CD14-positive monocyte (primary cell): ENCODE measurements around the gene GINS2. TPM values are rescaled to one million over a fixed set of nuclear protein-coding genes. Genes with fewer than 3 reads are reported as not detected.

Experiments used
- DNase-seq, 3 donors: peaks; one replicate each; pipeline ENCODE4 v3.0.0-alpha.2; 2011 to 2022
- H2AFZ ChIP-seq: 2 replicates; pipeline ENCODE4 v1.6.0; 2012; ENCODE audit warnings: mild to moderate bottlenecking, low read depth, low read length, inconsistent platforms; ENCODE audit not compliant: insufficient read depth, poor library complexity, severe bottlenecking
- H3K27ac ChIP-seq, 2 donors: 1 replicate in 1 of 2; 2 replicates in 1 of 2; pipeline ENCODE4 v1.5.1; 2012 to 2013; ENCODE audit warnings: low read length in 2 of 2, control low read depth in 1 of 2, inconsistent platforms in 1 of 2, low read depth in 1 of 2, mild to moderate bottlenecking in 1 of 2
- H3K27me3 ChIP-seq, 2 donors: one replicate each; pipeline versions ENCODE4 v1.6.0 to v1.6.1; 2011 to 2013; ENCODE audit warnings: low read length in 2 of 2; ENCODE audit not compliant: control insufficient read depth in 2 of 2, insufficient read depth in 2 of 2
- H3K36me3 ChIP-seq, 2 donors: replicated peaks in 1 of 2; 1 replicate in 1 of 2; 2 replicates in 1 of 2; pipeline versions ENCODE4 v1.5.1 to v1.6.1; 2012 to 2013; ENCODE audit warnings: low read length in 2 of 2, control low read depth in 1 of 2, inconsistent platforms in 1 of 2, mild to moderate bottlenecking in 1 of 2; ENCODE audit not compliant: insufficient read depth in 2 of 2, control insufficient read depth in 1 of 2
- H3K4me1 ChIP-seq, 2 donors: 1 replicate in 1 of 2; 2 replicates in 1 of 2; pipeline versions ENCODE4 v1.5.1 to v1.6.1; 2012 to 2013; ENCODE audit warnings: low read length in 2 of 2, control low read depth in 1 of 2, inconsistent platforms in 1 of 2, mild to moderate bottlenecking in 1 of 2, moderate library complexity in 1 of 2; ENCODE audit not compliant: insufficient read depth in 2 of 2, control insufficient read depth in 1 of 2
- H3K4me2 ChIP-seq: replicated peaks from 2 replicates; pipeline ENCODE3; 2012; ENCODE audit warnings: low read length, moderate library complexity, mild to moderate bottlenecking; ENCODE audit not compliant: poor library complexity, severe bottlenecking; ENCODE audit errors: extremely low read depth
- H3K4me3 ChIP-seq, 3 experiments: fragments of 200-600 bp in 1 of 3; sonication (generic) in 1 of 3; replicated peaks in 1 of 3; 1 replicate in 2 of 3; 2 replicates in 1 of 3; pipeline ENCODE4 v1.5.1; 2011 to 2013; ENCODE audit warnings: low read length in 3 of 3, mild to moderate bottlenecking in 3 of 3, control low read depth in 2 of 3, low read depth in 2 of 3, inconsistent platforms in 1 of 3, moderate library complexity in 1 of 3
- H3K79me2 ChIP-seq: 2 replicates; pipeline ENCODE4 v1.6.0; 2012; ENCODE audit warnings: mild to moderate bottlenecking, control low read depth, inconsistent platforms, low read length, moderate library complexity; ENCODE audit not compliant: insufficient read depth
- H3K9ac ChIP-seq: 2 replicates; pipeline ENCODE4 v1.6.0; 2017; ENCODE audit warnings: low read length, mild to moderate bottlenecking; ENCODE audit not compliant: insufficient read depth, poor library complexity, severe bottlenecking
- H3K9me3 ChIP-seq, 2 donors: replicated peaks in 1 of 2; 1 replicate in 1 of 2; 2 replicates in 1 of 2; pipeline versions ENCODE4 v1.5.1 to v1.6.1; 2012 to 2013; ENCODE audit warnings: low read length in 2 of 2, control low read depth in 1 of 2; ENCODE audit not compliant: control insufficient read depth in 1 of 2, insufficient read depth in 1 of 2
- H4K20me1 ChIP-seq: 2 replicates; pipeline ENCODE4 v1.6.0; 2012; ENCODE audit warnings: mild to moderate bottlenecking, low read length, control low read depth, moderate library complexity; ENCODE audit not compliant: insufficient read depth
- H3K27ac Mint-ChIP-seq, 7 donors: one replicate each; pipeline ENCODE4 v1.8.0; 2020; ENCODE audit warnings: mild to moderate bottlenecking in 7 of 7, mixed read lengths in 7 of 7, moderate library complexity in 6 of 7, inconsistent platforms in 2 of 7
- H3K27me3 Mint-ChIP-seq, 3 donors: one replicate each; pipeline ENCODE4 v1.8.0; 2021 to 2022; ENCODE audit warnings: low read depth in 3 of 3, mild to moderate bottlenecking in 3 of 3, mixed read lengths in 3 of 3, moderate library complexity in 3 of 3, inconsistent platforms in 1 of 3
- H3K36me3 Mint-ChIP-seq, 2 donors: one replicate each; pipeline ENCODE4 v1.8.0; 2020; ENCODE audit warnings: mixed read lengths in 2 of 2, inconsistent platforms in 1 of 2, mild to moderate bottlenecking in 1 of 2
- H3K4me1 Mint-ChIP-seq: one replicate; pipeline ENCODE4 v1.8.0; 2020; ENCODE audit warnings: mild to moderate bottlenecking, mixed read lengths
- H3K4me3 Mint-ChIP-seq, 2 donors: one replicate each; pipeline ENCODE4 v1.8.0; 2020; ENCODE audit warnings: mild to moderate bottlenecking in 2 of 2, mixed read lengths in 2 of 2, moderate library complexity in 1 of 2
- H3K9me3 Mint-ChIP-seq, 7 donors: one replicate each; pipeline ENCODE4 v1.8.0; 2020 to 2022; ENCODE audit warnings: mixed read lengths in 7 of 7, mild to moderate bottlenecking in 6 of 7, moderate library complexity in 6 of 7, inconsistent platforms in 2 of 7
- WGBS: methylation state at CpG from one replicate; pipeline ENCODE4 v1.1.5; 2013; ENCODE audit warnings: missing lambda C conversion rate; ENCODE audit not compliant: insufficient coverage; 5-methylcytosine and 5-hydroxymethylcytosine counted together
- intact Hi-C, 2 donors: fragments of 100-400 bp; cut with micrococcal nuclease; formaldehyde crosslinking; loops; one replicate each; pipeline versions ENCODE4 v1.15.0 to v1.15.1; 2023
- polyA plus RNA-seq, 3 donors: library from polyadenylated mRNA; depleted of rRNA in 1 of 3; unstranded in 2 of 3; stranded (reverse) in 1 of 3; fragments of 300-500 nt in 2 of 3; fragments of >200 nt in 1 of 3; fragmentation: Illumina TruSeq in 2 of 3; gene quantifications; 1 replicate in 2 of 3; 2 replicates in 1 of 3; pipeline ENCODE4 v1.2.3, GENCODE V29; 2012 to 2021
- TF ChIP-seq, protein P1 (sequence below): fragments of 200-600 bp; IDR thresholded peaks from one replicate; pipeline ENCODE4 v1.8.0; 2022; ENCODE audit warnings: antibody characterized with exemption, mild to moderate bottlenecking

Gene GINS2
- polyA plus RNA-seq, 3 donors = 0.13 to 0.28 TPM; not detected in 1

DNA sequence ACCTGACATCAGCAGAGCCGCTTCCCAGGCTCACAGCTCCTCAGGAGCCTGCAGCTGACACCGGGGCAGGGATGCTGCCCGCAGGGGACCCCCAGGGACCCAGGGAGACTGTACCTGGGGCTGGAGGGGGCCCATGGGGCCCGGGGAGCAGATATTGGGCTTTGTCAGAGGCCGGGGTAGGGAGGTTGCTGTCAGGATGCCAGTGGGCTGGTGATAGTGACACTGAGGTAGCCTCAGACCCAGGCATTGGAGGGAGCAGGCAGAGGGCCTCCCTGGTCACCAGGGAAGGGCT lies 60.5 kb downstream of the GINS2 start:
- Mint-ChIP-seq H3K27me3 (peaks cover 0 to 1% (median 0%) of the 10 kb centered on the region in 3 donors), H3K27ac (no peak overlapping the region), H3K9me3 (peaks cover 11 to 22% (median 20%) of the 10 kb centered on the region in 7 donors), H3K36me3 (peaks cover 22 to 33% of the 10 kb centered on the region in 2 donors), H3K4me1 (no peaks in the 10 kb centered on the region), H3K4me3 (no peak overlapping the region)
- no peak overlapping the region for H2AFZ ChIP-seq
- peaks cover 13 to 26% of the 10 kb centered on the region in 2 donors for H3K36me3 ChIP-seq
- H3K79me2 ChIP-seq = peaks cover 98% of the 10 kb centered on the region
- peaks cover 14 to 24% of the 10 kb centered on the region in 2 donors for H3K9me3 ChIP-seq
- 98% methylated on average over 5 of the region's 5 CpGs for WGBS
- TF ChIP-seq, protein P1, sequence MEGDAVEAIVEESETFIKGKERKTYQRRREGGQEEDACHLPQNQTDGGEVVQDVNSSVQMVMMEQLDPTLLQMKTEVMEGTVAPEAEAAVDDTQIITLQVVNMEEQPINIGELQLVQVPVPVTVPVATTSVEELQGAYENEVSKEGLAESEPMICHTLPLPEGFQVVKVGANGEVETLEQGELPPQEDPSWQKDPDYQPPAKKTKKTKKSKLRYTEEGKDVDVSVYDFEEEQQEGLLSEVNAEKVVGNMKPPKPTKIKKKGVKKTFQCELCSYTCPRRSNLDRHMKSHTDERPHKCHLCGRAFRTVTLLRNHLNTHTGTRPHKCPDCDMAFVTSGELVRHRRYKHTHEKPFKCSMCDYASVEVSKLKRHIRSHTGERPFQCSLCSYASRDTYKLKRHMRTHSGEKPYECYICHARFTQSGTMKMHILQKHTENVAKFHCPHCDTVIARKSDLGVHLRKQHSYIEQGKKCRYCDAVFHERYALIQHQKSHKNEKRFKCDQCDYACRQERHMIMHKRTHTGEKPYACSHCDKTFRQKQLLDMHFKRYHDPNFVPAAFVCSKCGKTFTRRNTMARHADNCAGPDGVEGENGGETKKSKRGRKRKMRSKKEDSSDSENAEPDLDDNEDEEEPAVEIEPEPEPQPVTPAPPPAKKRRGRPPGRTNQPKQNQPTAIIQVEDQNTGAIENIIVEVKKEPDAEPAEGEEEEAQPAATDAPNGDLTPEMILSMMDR = no peak
- no peak overlapping the region for H3K27ac ChIP-seq
- H3K27me3 ChIP-seq = no peaks in the 10 kb centered on the region
- no peak overlapping the region for H3K4me2 ChIP-seq
- intact Hi-C loops = no loop called here
- H4K20me1 ChIP-seq = peaks cover 98% of the 10 kb centered on the region
- H3K4me1 ChIP-seq = no peaks in the 10 kb centered on the region
- DNase-seq = no peak
- H3K9ac ChIP-seq = no peak overlapping the region
- no peak overlapping the region for H3K4me3 ChIP-seq

DNA sequence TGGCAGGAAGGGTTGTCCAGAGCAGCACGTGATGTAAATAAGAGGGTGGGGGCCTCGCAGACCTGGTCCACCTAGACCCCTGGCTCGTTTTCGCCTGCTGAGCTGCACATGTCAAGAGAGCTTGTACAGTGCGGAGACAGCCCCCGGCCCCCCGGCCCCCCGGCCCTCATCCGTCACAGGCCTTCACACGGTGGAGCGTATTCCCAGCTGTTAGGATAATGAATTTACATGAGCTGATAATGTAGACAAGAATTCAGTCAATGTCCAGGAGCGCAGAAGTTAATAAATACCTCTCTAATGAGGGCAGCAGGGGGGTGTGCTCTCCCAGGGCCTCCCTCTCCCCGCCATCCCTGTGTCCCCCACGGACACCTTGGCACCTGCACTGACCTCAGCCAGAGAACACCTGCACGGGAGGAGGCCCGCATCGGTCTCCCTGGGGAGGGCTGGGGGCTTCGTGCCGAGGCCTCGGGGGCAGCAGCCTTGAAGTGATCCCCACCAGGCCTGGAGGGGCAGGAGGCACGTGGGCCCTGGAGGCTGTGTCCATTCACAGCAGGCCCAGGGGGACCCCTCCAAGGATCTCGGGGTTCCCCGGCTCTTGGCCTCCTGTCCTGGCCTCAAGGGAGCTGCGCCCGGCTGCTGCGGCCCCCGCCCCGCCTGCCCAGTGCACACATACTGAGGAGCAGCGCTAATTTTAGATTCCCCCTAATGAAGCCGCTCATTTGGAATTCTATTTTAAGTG lies 61.1 kb downstream of the GINS2 start:
- H4K20me1 ChIP-seq = peaks cover 98% of the 10 kb centered on the region
- peaks cover 22 to 33% of the 10 kb centered on the region in 2 donors for H3K36me3 Mint-ChIP-seq
- no peak overlapping the region for H3K4me2 ChIP-seq
- peaks cover 98% of the 10 kb centered on the region for H3K79me2 ChIP-seq
- no peaks in the 10 kb centered on the region for H3K4me1 ChIP-seq
- peaks cover 2% of the 10 kb centered on the region for H3K4me1 Mint-ChIP-seq
- H3K9ac ChIP-seq = no peak overlapping the region
- H3K9me3 Mint-ChIP-seq = peaks cover 11 to 22% (median 20%) of the 10 kb centered on the region in 7 donors
- H2AFZ ChIP-seq = no peak overlapping the region
- H3K27ac Mint-ChIP-seq = peak overlapping the region in 3 of 7 donors; percentile 2 to 58 (median 50)
- DNase-seq = no peak
- WGBS = 95% methylated on average over 25 of the region's 30 CpGs
- H3K4me3 Mint-ChIP-seq = no peak overlapping the region
- no peaks in the 10 kb centered on the region for H3K27me3 ChIP-seq
- TF ChIP-seq, protein P1 = no peak
- H3K4me3 ChIP-seq = no peak overlapping the region
- H3K36me3 ChIP-seq = peaks cover 11 to 26% of the 10 kb centered on the region in 2 donors
- peaks cover 0 to 1% (median 0%) of the 10 kb centered on the region in 3 donors for H3K27me3 Mint-ChIP-seq
- intact Hi-C loops = no loop called here
- peaks cover 14 to 24% of the 10 kb centered on the region in 2 donors for H3K9me3 ChIP-seq
- no peak overlapping the region for H3K27ac ChIP-seq
